Stimulated activated naive CD4-positive, alpha-beta T cell (primary cell): Measurements from ENCODE around the gene NRXN3.

Source experiments
- DNase-seq, 6 experiments: peaks; one replicate each; lab custom pipeline; 2025; lab: John Stamatoyannopoulos, UW

NRXN3 gene

GRCh38 chr14:79287976-79288375, 1117.8 kb downstream of the NRXN3 start:
- DNase-seq: no peak

GRCh38 chr14:79293482-79294177, 1123.5 kb downstream of the NRXN3 start:
- no peak for DNase-seq

GRCh38 chr14:79294499-79294898, 1124.3 kb downstream of the NRXN3 start:
- DNase-seq: no peak

GRCh38 chr14:79295385-79295784, 1125.2 kb downstream of the NRXN3 start:
- no peak for DNase-seq

- DNase-seq: no peak
Measured at GRCh38 chr14:79298373-79298772, 1128.2 kb downstream of the NRXN3 start.

- no peak for DNase-seq
Measured at GRCh38 chr14:79299162-79299561, 1129.0 kb downstream of the NRXN3 start.

- no peak for DNase-seq
Measured at GRCh38 chr14:79304279-79304678, 1134.1 kb downstream of the NRXN3 start.

- no peak for DNase-seq
Measured at GRCh38 chr14:79306546-79306945, 1136.4 kb downstream of the NRXN3 start.

- DNase-seq: no peak
Measured at GRCh38 chr14:79318371-79318770, 1148.2 kb downstream of the NRXN3 start.

- DNase-seq: no peak
Measured at GRCh38 chr14:79320561-79320960, 1150.4 kb downstream of the NRXN3 start.

GRCh38 chr14:79321070-79321469, 1150.9 kb downstream of the NRXN3 start:
- DNase-seq: no peak

GRCh38 chr14:79325071-79325470, 1154.9 kb downstream of the NRXN3 start:
- DNase-seq: no peak

- DNase-seq: no peak
Measured at GRCh38 chr14:79325557-79325956, 1155.4 kb downstream of the NRXN3 start.

- no peak for DNase-seq
Measured at GRCh38 chr14:79328863-79329262, 1158.7 kb downstream of the NRXN3 start.

GRCh38 chr14:79331830-79332229, 1161.7 kb downstream of the NRXN3 start:
- no peak for DNase-seq

- no peak for DNase-seq
Measured at GRCh38 chr14:79332504-79333197, 1162.5 kb downstream of the NRXN3 start.

GRCh38 chr14:79333198-79333546, 1163.0 kb downstream of the NRXN3 start:
- DNase-seq: no peak

GRCh38 chr14:79334272-79334671, 1164.1 kb downstream of the NRXN3 start:
- no peak for DNase-seq

- no peak for DNase-seq
Measured at GRCh38 chr14:79337761-79338160, 1167.6 kb downstream of the NRXN3 start.

GRCh38 chr14:79342942-79343341, 1172.8 kb downstream of the NRXN3 start:
- DNase-seq: no peak

- DNase-seq: no peak
Measured at GRCh38 chr14:79351011-79351410, 1180.8 kb downstream of the NRXN3 start.

GRCh38 chr14:79352076-79352630, 1182.0 kb downstream of the NRXN3 start:
- no peak for DNase-seq

- DNase-seq: no peak
Measured at GRCh38 chr14:79354336-79354735, 1184.2 kb downstream of the NRXN3 start.

GRCh38 chr14:79356040-79356439, 1185.9 kb downstream of the NRXN3 start:
- DNase-seq: no peak
